ENCODE data around the gene RSU1.

RSU1 gene

GRCh38 chr10:16732376-16732775 lies 84.8 kb downstream of the RSU1 start:
- DNase-seq = no peak

- no peak for DNase-seq
Observed at GRCh38 chr10:16728266-16728665, 89.0 kb downstream of the RSU1 start.

GRCh38 chr10:16727666-16728065 lies 89.6 kb downstream of the RSU1 start:
- DNase-seq = no peak

DNA sequence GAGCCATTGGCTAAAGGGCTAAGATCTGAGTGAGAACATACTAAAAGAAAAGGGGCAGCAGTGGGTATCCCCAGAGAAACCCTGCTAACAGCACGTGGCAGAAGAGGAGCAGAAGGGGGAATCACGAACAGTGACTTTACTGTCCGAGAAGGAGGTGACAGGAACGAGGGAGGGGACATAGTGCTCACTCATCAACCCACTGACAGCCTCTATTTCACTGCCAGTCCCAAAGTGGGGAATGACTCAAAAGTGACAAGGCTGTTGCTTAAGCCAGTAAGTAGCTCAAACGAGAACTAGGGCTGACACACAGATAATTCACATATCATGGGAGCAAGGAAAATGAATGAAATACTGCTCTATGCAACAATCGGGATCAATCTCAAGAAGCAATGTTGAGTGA lies 92.7 kb downstream of the RSU1 start:
- DNase-seq = no peak

DNA sequence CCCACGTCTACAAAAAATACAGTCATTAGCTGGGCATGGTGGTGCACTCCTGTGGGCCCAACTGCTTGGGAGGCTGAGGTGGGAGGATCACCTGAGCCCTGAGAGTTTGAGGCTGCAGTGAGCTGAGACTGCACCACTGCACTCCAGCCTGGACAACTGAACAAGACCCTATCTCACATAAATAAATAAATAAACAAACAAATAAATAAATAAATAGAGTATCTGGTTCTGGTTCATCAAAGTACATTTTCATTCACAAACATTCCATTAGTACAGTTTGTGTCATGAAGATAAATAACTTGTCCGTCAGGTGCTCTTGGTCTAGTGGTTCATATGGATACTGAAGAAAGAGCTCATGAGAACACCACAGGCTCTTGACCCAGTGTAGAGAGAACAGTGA lies 96.4 kb downstream of the RSU1 start:
- no peak for DNase-seq

DNA sequence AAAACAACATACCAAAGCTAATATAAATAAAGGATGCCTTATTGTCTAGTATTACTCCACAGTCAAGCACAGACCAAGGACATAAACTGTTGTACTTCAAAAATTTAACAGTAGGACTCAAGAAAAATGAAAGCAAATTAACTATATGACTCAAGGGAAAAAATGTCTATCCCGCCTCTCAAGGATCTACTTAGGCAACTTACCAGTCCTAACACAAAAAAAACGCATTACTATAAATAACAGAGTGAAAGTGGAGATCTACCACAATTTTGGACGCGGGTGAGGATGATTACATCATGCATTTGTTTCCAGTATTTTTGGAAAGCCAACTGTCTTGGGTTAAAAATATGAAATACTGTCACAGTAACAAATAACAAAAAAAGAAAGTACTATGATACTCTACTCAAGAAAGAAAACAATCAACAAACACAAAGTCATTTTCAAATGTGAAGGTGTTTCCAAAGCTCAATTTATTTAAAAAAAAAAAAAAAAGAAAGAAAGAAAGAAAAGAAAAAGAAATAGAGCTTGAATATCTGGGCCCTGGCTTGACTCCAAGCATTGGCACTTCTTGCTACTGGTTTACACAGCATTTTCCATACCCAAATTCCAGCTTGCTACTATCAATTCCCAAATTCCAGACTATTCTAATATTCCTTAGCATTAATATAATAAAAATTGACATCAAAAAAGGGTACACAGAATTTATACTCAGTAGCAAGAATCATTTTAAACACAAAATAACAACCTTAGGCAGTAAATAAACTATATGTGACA lies 99.4 kb downstream of the RSU1 start:
- no peak for DNase-seq

GRCh38 chr10:16716051-16716450 lies 101.2 kb downstream of the RSU1 start:
- no peak for DNase-seq

DNA sequence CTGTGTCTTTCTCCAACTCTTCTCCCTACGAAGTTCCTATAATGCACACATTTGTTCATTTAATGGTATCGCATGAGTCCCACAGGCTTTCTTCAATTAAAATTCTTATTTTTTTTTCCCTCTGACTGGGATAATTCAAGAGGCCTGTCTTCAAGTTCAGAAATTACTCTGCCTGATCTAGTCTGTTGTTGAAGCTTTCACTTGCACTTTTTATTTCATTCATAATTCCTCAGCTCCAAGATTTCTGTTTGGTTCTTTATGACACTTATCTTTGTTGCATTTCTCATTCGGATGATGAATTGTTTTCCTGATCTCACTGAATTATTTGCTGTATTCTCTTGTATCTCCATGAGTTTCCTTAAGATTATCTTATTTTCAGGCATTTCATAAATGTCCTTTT lies 103.9 kb downstream of the RSU1 start:
- DNase-seq = no peak

GRCh38 chr10:16712883-16713282 lies 104.3 kb downstream of the RSU1 start:
- DNase-seq = no peak

DNA sequence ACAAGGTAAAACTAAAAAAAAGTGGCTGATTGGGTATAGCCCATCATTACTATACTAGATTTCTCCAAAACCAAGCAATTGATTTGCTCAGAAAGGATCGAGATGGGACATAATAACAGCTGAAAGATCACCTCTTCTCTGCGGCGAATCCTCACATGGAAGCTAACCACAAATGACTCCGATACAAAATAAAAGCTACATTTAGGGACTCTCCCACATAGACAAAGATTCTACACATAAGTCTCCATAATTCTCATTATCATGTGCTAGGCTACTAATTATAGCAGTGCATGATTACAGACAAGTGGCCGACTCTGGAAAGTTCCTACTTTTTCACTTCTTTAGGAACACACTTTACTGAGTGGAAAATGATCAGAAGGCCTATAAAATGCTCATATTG lies 116.9 kb downstream of the RSU1 start:
- DNase-seq = no peak

DNA sequence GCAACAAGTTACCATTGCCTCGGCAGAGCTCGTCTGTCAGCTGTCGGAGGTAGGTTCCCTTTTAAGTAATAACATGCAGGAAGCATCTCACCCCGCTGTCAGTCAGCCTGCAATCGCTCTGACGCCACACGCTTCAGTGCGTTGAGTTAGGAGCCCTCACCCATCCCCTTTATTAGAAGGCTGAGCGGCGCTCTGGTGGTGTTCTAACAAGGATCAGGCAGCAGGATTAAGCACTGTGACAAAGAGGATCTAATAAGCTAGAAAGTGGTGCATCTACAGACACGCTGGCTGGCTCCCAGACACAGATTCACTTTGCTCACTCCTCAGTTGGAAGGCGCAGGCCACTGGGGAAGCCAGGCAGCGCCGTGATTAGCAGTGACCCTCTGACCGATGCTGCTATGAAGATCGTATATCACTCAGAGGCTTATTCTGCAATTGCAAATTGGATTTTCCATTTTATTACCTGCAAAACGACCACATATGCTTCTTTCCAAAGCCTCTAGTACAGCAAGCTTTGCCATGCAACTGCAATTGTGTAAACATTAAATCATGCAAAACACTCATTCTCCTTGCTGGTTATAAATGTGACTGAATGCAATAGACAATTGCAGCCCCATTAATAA lies 117.7 kb downstream of the RSU1 start:
- no peak for DNase-seq

DNA sequence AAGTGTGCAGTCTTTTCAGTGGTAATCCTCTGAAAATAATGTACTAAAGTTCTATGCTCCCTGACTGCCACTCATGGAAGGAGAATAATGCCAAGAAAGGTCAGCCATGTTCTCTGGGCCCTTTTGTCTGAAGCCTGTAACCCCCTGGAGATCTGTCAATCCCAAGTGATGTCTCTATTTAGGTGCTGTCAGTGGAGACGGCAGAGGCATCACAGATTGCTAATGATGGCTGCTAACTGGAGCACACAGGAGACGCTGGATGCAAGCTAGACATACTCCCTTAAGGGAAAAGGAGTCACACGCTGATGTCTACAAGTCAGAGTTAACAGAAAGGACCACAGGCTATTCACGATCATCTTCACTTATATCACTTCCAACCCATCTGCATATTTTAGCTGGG lies 118.8 kb downstream of the RSU1 start:
- no peak for DNase-seq

DNA sequence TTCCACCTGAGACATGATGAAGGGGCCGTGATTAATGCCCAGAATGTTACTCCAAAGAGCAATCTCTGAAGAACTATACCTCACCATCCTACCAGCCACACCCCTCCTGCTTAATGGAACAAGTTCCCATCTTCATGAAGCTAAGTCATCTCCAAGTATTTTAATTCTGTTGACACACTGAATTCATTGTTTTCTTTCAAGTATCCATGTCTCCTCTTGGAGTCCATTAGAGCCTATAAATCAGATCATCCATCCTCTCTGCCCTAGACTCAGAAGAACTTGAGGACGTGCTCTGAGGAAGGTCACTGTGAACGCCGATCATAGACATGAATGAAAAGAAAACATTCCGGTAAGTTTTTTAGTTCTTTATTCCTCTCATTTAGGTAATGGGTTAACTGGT lies 126.8 kb downstream of the RSU1 start:
- no peak for DNase-seq

DNA sequence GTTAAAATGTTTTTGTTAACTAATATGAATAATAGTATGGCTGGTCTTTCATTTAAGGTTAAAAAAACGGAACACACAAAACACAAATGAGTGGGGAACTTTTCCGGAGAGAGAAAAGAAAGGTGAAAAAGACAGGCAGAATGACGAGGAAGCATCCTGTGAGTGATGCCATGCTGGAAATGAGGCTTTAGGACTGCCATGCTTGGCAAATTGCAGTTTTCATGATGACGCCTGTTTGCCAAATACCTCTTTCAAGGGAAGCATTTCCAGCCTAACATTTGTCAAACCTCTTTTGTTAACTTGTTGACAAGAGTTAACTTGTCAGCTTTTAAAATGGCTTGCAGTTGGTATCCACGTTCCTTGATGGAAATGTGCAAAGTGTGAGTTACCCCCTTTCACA lies 127.5 kb downstream of the RSU1 start:
- no peak for DNase-seq

- no peak for DNase-seq
Observed at GRCh38 chr10:16689227-16689626, 128.0 kb downstream of the RSU1 start.

- DNase-seq = no peak
Observed at GRCh38 chr10:16686054-16686902, 130.9 kb downstream of the RSU1 start.

- DNase-seq = no peak
Observed at GRCh38 chr10:16685551-16685950, 131.7 kb downstream of the RSU1 start.

DNA sequence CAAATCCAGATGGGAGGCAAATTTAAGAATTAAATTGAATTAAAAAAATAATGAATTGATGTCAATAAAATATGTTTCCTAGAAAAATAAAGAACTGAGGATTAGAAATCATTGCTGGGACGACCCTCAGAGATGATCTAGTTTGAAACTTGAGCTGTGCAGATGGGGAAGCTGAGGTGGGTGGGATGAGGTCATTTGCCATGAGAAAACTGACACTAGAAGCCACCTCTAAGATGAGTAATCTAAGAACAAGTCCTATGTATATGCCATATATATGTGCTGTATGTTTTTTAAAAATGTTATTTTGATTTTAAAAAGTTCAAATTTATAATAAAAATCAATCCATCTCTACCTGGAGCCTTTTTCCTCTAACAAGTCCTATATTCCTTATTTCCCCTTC lies 135.7 kb downstream of the RSU1 start:
- no peak for DNase-seq

DNA sequence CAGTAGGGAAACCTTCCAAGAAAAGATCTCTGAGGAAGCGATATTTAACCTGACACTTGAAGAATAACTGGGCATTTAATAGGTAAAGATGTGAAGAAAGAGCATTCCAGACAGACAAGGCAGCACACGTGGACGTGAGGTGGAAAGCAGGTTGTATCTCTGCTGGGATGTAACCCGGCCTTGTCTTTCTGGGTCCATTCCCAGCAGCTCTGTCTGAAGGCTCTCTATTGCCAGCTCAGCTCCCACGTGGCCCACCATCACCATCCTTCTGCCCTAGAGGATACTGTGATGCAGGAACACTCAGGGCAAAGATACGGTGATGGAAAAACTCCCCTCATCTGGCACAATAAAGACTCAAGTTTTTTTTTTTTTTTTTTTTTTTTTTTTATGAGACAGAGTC lies 137.7 kb downstream of the RSU1 start:
- no peak for DNase-seq

- DNase-seq = no peak
Observed at GRCh38 chr10:16675334-16675733, 141.9 kb downstream of the RSU1 start.

DNA sequence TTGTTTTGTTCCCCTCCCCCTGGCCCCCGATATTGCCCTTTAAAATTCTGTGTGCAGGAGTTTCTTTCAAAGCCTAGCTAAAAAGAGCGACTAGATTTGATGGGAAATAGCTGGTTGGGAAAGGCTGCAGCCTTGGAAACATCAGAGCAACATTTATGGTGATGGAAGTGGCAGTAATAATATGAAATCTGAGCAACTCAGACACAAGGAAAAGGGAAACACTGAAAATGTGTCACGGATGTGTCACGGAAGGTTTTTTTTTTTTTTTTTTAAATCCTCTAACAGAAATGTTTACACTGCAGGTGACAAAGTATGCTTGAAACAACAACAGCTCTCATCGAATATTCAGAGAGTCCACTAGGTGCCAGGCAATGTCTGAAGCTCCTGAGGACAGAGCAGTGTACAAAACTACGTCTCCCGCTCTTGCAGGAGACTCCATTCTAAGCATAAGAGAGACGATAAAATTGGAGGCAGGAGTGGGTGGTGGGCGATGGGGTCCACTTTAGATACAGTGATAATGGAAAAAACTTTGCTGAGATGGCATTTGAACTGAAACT lies 143.0 kb downstream of the RSU1 start:
- no peak for DNase-seq

- DNase-seq = no peak
Observed at GRCh38 chr10:16673443-16673842, 143.8 kb downstream of the RSU1 start.

DNA sequence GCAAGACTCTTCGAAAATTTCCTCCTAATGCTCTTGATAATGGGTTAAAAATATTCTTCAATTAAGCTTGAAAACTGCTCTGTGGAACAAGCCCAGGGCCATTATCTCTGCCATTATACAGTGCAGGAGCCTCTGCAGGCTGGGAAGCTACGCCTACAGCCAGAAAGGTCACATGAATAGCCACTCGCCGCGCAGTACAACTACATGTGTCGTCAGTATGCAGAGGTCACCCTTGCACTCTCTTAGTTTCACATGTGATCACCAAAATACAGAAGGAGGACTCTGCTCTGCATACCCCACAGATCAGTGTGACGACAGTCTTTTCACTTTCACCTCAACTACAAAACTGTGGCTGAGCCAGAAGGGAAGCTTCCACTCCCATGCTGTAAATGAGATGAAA lies 153.8 kb downstream of the RSU1 start:
- DNase-seq = no peak

GRCh38 chr10:16662923-16663322 lies 154.3 kb downstream of the RSU1 start:
- no peak for DNase-seq

Measured in activated gamma-delta T cell (primary cell).